ENCODE measurements around the gene MIOX.

The MIOX gene

DNA sequence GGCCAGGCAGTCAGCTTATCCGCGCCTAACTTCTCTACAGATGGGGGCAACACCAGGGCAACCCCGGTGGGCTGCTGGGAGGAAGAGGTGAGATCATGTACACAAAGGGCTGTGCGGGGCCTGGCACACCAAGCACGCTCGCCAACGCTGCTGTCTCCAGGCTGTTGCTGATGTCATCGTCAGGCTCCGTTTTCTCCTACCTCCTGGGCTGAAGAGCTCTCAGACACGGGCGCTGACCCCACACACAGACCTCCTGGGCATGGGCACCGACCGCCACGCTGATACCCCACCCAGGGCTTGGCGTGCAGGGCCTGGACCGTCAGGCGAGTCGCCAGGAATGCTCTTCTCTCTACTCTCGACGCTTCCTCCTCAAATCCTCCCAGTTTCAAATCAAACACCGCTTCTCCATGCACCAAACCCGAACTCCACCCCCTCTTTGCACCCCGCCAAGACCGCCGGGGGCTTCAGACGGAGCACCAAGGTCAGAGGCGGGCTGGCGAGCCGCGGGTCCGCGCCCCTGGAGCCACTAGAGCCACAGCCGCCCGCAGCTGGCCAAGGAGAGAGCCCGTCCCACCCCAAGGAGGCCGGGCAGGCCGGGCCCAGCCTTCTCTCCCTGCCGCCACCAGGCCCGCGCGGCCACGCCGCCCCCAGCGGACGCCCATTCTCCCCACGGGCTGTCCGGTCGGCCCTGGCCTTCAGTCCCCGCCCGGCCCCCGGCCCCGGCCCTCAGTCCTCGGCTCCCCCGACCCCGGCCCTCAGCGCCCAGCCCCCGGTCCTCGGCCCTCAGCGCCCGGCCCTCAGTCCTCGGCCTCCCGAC is 12.6 kb upstream of the MIOX start:
- peak overlapping the region; percentile 75 for H3K4me3 ChIP-seq (ENCODE audit: low read length)
- no peak for TF ChIP-seq ZNF274 (IDR thresholded peaks at IDR 0.05; ENCODE audit: low read depth, low read length)

DNA sequence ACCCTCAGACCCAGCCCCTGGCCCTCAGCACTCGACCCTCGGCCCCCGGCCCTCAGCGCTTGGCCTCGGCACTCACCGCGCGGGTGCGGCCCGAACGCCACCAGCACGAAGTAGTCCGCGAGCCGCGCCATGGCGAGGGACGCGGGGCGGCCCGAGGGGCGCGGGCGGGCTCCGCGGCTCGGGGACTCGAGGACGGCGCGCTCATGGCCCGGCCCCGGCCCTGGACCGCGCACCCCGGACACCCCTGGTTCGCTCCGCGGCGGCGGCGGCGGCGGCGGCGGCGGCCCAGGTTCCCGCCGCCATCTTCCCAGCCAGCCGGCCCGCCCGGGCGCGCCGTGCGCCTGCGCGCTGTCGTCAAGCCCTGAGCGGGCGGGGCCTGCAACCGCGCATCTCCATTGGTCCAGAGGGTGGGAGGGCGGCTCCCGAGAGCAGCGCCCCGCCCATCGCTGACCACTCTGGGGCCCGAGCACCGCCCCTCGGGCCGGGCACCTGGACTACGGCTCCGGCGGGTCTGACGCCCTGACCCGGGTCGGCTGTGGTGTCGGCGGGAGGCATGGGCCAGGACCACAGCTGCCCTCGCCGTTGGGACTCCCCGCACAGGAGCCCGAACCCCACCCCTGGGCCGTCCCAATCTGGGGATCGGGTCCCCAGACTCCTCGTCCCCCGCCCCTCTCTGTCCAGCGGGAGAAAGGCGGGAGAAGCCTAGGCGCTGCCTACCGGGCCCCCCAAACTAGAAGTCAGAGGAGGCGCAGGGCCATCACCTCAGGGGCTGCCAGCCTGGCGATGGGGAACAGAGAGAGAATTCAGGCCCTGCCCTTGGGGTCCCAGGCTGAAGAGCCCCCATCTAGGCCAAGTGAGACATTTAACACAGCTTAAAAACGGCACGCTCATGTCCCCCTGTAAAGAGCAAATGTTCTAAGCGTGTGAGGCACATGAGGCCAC is 11.7 kb upstream of the MIOX start, which contains the start of gene SBF1:
Gene SBF1 (minus strand): TSS at position 326 of the 942 bp plus-strand sequence. CDS start 195 bp downstream, at position 131.
- TF ChIP-seq ZNF274 (IDR thresholded peaks at IDR 0.05; ENCODE audit: low read depth, low read length), result no peak
- peak within 1 kb of the TSS; percentile 75 for H3K4me3 ChIP-seq (ENCODE audit: low read length)

DNA sequence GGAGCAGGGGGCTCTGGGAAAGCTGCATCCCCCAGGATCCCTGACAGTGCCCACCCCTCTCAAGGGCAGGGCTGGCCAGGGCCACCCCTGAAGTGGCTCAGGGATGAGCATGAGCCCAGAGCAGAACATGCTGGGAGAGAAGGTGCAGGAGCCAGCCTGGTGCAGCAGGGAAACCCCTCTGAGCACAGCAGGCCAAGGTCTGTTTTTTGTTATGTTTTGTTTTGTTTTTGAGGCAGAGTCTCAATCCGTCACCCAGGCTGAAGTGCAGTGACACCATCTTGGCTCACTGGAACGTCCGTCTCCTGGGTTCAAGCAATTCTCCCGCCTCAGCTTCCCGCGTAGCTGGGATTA is 11.0 kb upstream of the MIOX start:
- no peak overlapping the region for H3K4me3 ChIP-seq (ENCODE audit: low read length)
- TF ChIP-seq ZNF274 (IDR thresholded peaks at IDR 0.05; ENCODE audit: low read depth, low read length), result no peak

DNA sequence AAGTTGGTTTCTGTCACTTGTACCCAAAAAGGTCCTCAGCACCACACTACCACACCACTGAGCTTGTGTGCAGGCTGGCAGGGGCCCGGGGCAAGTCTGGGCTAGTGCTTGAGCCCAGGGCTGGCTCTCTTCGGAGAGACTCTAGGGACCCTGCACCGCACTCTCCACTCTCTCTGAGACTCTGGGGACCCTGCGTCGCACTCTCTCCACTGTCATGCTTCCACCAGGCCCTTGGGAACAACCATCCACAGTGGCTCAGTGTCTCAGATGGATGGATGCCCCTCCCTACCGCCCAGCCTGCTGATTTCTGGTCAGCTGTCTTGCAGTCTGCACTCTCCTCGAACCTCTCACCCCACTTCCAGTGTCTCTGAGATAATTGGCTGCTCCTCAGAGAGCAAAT is 9.8 kb upstream of the MIOX start:
- H3K4me3 ChIP-seq (ENCODE audit: low read length), result no peak overlapping the region
- no peak for TF ChIP-seq ZNF274 (IDR thresholded peaks at IDR 0.05; ENCODE audit: low read depth, low read length)

DNA sequence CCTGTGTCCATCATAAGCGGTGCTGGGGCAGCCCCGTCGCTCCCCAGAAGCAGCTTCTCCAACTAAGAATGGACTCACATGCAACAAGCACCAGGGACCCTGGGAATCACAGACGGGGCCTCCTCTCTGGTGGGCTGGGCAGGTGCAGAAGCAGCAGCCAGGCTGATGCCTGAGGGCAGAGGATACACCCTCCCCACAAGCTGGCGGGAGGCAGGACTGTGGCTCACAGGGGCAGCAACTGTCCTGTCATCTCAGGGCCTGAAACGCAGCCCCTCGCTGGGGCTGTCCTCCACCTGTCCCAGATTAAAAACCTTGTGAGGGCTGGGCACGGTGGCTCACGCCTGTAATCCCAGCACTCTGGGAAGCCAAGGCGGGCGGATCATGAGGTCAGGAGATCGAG is 8.7 kb upstream of the MIOX start:
- H3K4me3 ChIP-seq (ENCODE audit: low read length), result no peak overlapping the region
- TF ChIP-seq ZNF274 (IDR thresholded peaks at IDR 0.05; ENCODE audit: low read depth, low read length), result no peak

DNA sequence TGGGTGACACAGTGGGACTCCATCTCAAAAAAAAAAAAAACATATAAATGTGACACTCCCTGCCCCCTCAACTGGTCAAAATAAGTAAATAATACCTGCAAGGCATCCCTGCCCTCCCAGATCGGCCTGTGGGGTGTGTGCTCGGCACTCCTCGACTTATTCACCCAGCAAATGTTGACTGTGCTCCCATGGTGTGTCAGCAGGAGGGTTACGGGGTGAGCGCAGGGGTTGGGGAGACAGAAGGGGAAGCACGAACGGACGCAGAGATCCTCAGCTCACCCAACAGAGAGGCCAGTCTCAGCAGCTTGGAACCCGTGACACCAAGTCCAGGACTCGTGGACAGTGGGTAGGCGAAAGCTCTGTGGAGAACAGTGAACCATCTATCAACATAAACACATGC is 6.9 kb upstream of the MIOX start:
- no peak for TF ChIP-seq ZNF274 (IDR thresholded peaks at IDR 0.05; ENCODE audit: low read depth, low read length)
- H3K4me3 ChIP-seq (ENCODE audit: low read length), result no peak overlapping the region

DNA sequence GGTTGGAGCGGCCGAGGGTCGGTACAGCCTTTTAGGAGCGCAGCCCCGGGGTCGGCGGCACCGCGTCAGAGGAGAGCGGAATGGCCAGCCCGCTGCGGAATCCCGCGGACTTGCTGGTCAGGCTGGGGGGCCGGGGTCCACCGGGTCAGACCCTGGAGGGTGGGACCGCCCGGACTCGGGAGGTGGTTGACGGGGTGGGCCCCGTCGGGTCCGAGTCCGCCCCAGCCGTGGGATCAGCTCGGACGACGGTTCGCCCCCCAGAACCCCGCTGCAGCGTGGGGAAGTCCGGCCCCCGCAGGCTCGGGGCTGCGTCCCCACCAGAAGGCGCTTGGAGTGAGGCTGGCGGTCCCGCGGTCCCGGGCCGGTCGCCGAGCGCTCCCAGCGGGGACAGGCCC is 5.6 kb upstream of the MIOX start:
- no peak for TF ChIP-seq ZNF274 (IDR thresholded peaks at IDR 0.05; ENCODE audit: low read depth, low read length)
- peak overlapping the region; percentile 31; the same call in 1 of the 2 replicates for H3K4me3 ChIP-seq (ENCODE audit: low read length)

DNA sequence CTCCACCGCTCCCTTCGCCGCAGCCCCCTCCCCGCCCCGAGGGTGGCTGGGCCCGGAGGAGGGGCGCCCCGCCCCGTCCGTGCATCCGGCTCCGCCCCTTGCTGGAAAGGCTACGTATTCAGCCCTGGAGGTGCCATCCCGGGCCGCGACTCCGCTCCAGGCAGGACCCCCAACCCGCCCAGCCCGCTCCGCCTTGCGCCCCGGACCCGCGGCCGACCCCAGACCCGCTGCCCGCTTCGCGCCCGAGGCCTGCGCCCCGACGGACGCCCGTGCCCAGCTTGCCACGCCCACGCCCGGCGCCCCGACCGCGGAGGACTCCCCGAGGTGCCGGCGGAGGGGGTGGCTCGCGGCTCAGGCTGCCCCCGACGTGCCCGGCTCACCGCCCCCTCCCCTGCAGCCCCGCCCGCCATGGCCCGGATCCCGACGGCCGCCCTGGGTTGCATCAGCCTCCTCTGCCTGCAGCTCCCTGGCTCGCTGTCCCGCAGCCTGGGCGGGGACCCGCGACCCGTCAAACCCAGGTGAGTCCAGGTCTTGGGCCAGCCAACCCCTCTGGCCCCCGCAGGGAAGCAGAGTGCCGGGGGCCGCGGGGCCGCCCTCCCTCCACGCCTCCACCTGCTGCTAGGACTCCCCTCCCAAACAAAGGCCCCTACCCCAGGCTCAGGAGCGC is 5.1 kb upstream of the MIOX start, which contains the start of gene ADM2:
Gene ADM2 (plus strand): TSS at position 104 of the 667 bp plus-strand sequence. CDS start 305 bp downstream, at position 409.
- H3K4me3 ChIP-seq (ENCODE audit: low read length), result peak within 1 kb of the TSS; percentile 31; the same call in 1 of the 2 replicates
- TF ChIP-seq ZNF274 (IDR thresholded peaks at IDR 0.05; ENCODE audit: low read depth, low read length), result no peak

DNA sequence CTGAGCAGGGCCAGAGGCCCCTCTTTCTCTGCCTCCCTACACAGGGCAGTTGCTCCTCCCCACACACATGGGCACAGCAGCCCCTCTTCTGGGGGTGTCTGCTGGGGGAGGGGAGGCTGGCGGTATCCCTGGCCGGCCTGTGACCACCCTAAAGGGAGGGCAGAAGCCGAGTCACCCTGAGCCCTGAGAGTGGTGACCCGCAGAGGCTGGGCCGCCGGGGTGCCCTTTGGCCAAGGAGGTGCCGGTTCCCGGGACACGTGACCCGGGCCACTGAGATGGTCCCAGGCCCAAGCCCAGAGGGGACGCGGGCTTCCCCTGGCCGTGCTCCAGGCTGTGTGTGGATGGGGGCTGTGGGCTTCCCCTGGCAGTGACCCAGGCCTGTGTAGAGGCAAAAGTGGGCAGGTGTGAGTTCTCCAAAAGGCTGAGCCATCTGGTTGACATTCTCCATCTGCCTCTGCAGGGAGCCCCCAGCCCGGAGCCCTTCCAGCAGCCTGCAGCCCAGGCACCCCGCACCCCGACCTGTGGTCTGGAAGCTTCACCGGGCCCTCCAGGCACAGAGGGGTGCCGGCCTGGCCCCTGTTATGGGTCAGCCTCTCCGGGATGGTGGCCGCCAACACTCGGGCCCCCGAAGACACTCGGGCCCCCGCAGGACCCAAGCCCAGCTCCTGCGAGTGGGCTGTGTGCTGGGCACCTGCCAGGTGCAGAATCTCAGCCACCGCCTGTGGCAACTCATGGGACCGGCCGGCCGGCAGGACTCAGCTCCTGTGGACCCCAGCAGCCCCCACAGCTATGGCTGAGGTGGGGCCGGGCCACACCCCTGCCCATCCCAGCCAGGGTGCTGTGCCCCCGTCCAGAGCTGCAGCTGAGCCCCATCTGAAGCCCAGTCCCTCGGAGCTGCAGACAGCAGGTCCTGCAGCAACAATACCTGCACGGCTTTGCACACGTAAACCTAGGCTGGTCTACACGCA is 4.3 kb upstream of the MIOX start:
- TF ChIP-seq ZNF274 (IDR thresholded peaks at IDR 0.05; ENCODE audit: low read depth, low read length), result no peak
- peak overlapping the region; percentile 31; the same call in 1 of the 2 replicates for H3K4me3 ChIP-seq (ENCODE audit: low read length)

DNA sequence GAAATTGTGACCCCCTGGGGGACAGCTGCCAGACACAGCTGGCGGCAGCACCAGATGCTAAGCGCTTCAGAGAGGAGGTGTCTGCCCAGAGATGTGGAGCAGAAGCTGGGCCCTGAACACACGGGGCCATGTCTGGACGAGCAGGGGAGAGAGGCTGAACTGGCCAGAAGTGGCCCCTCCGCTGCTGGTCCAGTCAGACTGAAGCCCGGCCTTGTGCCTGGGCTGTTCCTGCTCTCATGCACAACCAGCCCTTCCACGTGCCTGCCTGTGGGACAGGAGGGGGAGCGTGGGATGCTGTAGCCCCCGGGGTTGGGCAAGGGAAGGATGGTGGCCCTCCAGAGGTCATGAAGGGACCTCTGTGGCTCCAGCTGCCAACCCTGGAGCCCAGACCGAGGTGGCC is 3.6 kb upstream of the MIOX start:
- TF ChIP-seq ZNF274 (IDR thresholded peaks at IDR 0.05; ENCODE audit: low read depth, low read length), result no peak
- H3K4me3 ChIP-seq (ENCODE audit: low read length), result no peak overlapping the region

DNA sequence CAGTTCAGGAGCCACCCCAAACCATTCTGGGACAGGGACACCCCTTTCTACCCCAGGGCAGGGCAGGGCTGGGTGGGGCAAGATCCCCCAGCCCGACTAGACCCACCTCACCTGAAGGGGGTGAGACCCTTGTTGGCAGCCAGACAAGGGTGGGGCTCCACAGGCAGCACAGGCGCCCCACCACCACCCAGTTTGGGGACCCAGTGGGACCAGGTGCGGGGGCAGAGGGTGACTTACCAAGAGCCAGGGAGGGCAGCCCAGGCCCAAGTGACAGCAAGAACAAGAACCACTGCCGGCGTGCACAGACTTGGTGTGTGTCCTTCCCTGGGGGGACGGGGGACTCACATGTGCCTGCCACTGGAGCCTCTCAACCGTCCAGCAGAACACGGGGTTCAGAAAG is 3.1 kb upstream of the MIOX start:
- H3K4me3 ChIP-seq (ENCODE audit: low read length), result no peak overlapping the region
- no peak for TF ChIP-seq ZNF274 (IDR thresholded peaks at IDR 0.05; ENCODE audit: low read depth, low read length)

DNA sequence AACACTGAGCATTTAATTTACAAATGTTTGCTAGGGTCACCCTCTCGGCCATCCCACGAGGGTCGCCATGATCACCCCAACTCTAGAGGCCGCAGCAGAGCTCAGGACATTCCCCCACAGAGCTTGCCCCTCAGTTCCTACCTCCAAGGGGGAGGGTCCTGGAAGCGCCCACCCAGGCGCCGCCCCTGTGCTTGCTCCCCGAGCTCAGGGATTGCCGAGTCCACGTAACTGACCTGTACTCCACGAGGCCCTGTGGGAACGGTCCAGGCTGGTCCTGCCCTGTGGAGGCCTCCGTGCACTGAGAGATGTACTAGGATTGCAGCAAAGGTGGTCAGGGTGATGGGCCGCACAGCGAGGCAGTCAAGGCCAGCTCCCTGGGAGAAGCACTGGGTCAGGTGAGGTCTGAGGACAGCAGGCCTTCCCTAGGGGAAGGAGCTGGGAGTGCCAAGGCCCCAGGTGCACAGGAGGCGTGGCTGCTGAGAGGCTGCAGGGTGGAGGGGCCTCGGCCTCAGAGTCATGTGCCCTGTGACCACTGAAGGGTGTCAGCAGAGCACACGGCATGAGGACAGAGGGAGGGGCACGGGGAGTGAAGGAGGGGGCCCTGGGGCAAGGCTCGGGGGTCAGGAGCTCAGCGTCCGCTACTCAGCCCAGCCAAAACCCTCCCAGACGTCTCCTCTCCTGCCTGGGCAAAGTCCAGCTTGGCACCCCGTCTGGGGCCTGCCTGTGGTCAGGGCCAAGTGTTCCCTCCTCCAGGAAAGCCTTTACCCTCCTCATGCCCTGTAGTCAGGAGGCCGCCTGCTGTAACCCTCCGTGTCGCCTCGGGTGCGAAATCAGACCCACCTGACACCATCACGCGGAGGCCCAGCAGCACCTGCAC is 2.4 kb upstream of the MIOX start:
- no peak overlapping the region for H3K4me3 ChIP-seq (ENCODE audit: low read length)
- no peak for TF ChIP-seq ZNF274 (IDR thresholded peaks at IDR 0.05; ENCODE audit: low read depth, low read length)
